AG10803 (cell line): ENCODE measurements around the gene DDX24.

Source experiments
- DNase-seq: peaks from one replicate; pipeline ENCODE4 v3.0.0; 2010; ENCODE audit warnings: low read depth
- H3K4me3 ChIP-seq: 2 replicates; pipeline ENCODE4 v1.5.1; 2011; ENCODE audit warnings: mild to moderate bottlenecking, low read length, control low read depth
- TF ChIP-seq, protein P1 (sequence below): conservative IDR thresholded peaks from 2 replicates; pipeline ENCODE4 v1.5.1; 2011; ENCODE audit warnings: mild to moderate bottlenecking, low read length, control low read depth, inconsistent platforms

Gene DDX24

GRCh38 chr14:94109915-94110250 lies 28.9 kb upstream of the DDX24 start:
- H3K4me3 ChIP-seq = no peak overlapping the region
- TF ChIP-seq, protein P1, sequence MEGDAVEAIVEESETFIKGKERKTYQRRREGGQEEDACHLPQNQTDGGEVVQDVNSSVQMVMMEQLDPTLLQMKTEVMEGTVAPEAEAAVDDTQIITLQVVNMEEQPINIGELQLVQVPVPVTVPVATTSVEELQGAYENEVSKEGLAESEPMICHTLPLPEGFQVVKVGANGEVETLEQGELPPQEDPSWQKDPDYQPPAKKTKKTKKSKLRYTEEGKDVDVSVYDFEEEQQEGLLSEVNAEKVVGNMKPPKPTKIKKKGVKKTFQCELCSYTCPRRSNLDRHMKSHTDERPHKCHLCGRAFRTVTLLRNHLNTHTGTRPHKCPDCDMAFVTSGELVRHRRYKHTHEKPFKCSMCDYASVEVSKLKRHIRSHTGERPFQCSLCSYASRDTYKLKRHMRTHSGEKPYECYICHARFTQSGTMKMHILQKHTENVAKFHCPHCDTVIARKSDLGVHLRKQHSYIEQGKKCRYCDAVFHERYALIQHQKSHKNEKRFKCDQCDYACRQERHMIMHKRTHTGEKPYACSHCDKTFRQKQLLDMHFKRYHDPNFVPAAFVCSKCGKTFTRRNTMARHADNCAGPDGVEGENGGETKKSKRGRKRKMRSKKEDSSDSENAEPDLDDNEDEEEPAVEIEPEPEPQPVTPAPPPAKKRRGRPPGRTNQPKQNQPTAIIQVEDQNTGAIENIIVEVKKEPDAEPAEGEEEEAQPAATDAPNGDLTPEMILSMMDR = no peak
- no peak for DNase-seq

GRCh38 chr14:94104731-94105130 lies 23.7 kb upstream of the DDX24 start:
- no peak overlapping the region for H3K4me3 ChIP-seq
- no peak for DNase-seq
- TF ChIP-seq, protein P1 = no peak

DNA sequence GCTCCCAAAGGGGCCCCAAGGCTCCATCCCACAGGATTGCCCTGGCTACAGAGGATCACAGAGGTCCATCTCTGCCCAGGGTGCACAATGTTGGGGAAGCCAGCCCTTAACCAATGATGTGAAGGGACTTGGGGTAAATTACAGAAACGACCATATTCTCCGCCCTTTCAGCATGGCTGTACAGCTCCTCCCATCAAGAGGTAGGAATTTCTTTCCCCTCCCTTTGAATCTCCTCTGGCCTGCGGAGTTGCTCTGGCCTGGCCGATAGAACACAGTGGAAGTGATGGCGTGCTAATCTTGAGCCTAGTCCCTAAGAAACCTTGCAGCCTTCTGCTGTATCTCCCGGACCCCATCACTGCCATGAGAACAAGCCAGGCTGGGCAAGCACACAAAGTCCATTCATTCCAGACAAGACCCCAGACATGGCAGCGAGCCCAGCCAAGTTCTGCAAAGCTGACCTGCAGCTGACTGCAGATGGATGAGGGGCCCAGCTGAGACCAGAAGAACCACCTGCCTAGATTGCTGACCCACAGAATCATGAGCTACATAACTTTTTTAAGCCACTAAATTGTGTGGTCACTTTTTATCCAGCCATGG lies 22.6 kb upstream of the DDX24 start:
- DNase-seq = no peak
- H3K4me3 ChIP-seq = no peak overlapping the region
- TF ChIP-seq, protein P1 = no peak

DNA sequence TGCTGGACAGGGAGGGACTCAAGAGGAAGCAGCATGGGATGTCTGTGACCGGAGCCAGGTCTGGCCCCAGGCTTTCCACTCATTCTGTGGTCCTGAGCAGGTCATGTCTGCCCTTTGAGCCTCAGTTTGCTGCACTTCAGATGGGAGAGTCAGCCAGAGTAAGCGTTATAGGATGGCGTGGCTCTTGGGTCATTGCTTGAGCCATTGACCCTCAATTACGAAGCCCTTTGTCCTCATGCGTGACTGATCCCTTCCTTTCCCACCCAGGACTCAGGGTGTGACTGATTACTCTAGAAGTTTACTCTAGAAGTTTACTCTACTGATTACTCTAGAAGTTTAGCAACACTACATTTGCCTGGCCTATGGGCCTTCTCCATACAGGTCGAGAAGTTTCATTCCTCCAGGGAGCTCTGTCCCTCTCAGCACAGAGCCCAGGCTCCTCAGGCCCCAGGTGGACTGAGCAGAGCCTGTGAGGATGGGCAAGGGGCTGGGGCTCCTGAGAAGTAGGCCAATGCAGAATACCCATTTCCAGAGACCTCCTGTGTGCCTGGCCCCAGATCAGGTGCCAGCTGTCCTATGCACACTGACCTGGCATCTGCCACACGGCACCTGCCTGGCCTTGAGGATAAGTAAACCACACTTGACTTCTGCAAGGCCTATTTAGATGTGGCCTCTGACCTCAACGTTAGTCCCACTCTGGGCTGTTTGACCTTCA lies 21.9 kb upstream of the DDX24 start:
- no peak for DNase-seq
- TF ChIP-seq, protein P1 = no peak
- H3K4me3 ChIP-seq = no peak overlapping the region

DNA sequence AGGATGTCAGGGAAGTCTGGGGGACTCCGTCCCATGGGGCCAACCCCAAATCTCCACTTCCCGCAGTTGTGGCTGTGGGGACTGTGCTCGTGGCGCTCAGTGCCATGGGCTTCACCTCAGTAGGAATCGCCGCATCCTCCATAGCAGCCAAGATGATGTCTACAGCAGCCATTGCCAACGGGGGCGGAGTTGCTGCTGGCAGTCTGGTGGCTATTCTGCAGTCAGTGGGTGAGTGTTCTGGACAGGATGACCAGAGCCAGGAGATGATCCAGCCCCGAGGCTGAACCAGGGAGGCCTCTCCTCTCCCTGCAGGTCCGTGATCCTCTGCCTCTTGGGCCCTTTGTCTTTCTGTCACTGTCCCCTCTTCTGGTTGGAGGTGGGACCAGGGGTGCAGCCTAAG lies 20.7 kb upstream of the DDX24 start:
- DNase-seq = no peak
- TF ChIP-seq, protein P1 = no peak
- H3K4me3 ChIP-seq = no peak overlapping the region

DNA sequence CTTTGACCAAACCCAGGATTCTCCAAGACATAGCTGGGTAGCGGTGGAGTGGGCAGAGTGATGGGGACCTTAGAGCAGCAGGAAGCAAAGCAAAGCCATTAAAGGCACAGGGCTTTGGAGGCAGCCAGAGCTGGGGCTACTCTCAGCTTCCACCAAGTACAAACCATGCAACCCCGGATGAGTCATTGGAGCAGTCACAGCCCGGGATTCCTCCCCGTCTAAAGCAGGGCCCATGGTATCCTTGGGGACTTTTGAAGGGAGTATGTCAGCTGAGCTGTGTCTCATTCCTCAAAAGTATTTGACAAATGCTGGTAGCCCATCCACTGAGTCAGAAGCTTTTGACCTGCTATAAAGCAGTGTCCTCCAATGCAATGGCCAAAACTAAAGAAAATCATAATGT lies 19.8 kb upstream of the DDX24 start:
- no peak overlapping the region for H3K4me3 ChIP-seq
- DNase-seq = peak; percentile 77
- TF ChIP-seq, protein P1 = no peak

DNA sequence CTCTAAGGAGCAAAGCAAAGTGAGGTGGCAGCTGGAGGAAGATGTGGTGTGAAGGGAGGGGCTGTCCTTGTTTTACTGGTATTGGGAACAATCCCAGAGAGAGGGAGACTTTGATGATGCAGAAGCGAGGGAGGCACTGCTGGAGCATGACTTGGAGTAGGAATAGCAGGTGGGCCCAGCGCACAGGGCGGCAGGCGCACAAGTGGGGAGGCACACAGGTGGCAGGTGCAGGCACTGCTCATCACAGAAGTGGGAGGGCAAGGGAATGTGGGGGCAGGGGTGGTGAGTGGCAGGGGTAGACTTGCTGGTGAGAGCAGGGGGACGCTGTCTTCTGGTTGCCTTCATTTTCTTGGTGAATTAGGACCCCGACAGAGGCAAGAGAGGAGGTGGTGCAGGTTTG lies 18.0 kb upstream of the DDX24 start:
- no peak for DNase-seq
- no peak overlapping the region for H3K4me3 ChIP-seq
- TF ChIP-seq, protein P1 = no peak
